H1 (cell line): ENCODE results near the gene FMNL2. TPM values are rescaled to one million over a fixed set of nuclear protein-coding genes. Genes with fewer than 3 reads are reported as not detected.

ENCODE experiments used
- CTCF ChIA-PET: fragments of 300-600 bp; sonication (Branson Sonifier 250); formaldehyde crosslinking; loops from one replicate; lab custom pipeline; 2021; ENCODE audit not compliant: partially characterized antibody; lab: Charles Lee
- POLR2A ChIA-PET: fragments of 300-600 bp; sonication (Branson Sonifier 250); formaldehyde crosslinking; loops from one replicate; lab custom pipeline; 2021; ENCODE audit warnings: inconsistent platforms; ENCODE audit not compliant: partially characterized antibody; lab: Charles Lee
- DNase-seq, 2 experiments: peaks; one replicate each; pipeline versions ENCODE4 v3.0.0 to v3.0.0-alpha.2; 2010 to 2022; ENCODE audit warnings: low spot score in 2 of 2, low read depth in 1 of 2, mixed read lengths in 1 of 2
- FAIRE-seq: peaks from 2 replicates; lab custom pipeline; 2011; peaks lifted over from hg19 to GRCh38; lab: Jason Lieb, UNC
- H2AFZ ChIP-seq: 2 replicates; pipeline ENCODE4 v1.8.1; 2012; ENCODE audit warnings: low read length, inconsistent platforms
- H2AK5ac ChIP-seq: 2 replicates; pipeline ENCODE4 v1.6.1; 2013; ENCODE audit warnings: low read depth, low read length
- H2BK120ac ChIP-seq: replicated peaks from 2 replicates; pipeline ENCODE3; 2013; ENCODE audit warnings: low read depth, low read length, inconsistent platforms
- H2BK12ac ChIP-seq: 2 replicates; pipeline ENCODE4 v1.6.1; 2013; ENCODE audit warnings: low read depth, low read length
- H2BK15ac ChIP-seq: 2 replicates; pipeline ENCODE4 v1.6.1; 2013; ENCODE audit warnings: low read length
- H2BK20ac ChIP-seq: 2 replicates; pipeline ENCODE4 v1.6.1; 2013; ENCODE audit warnings: low read length
- H2BK5ac ChIP-seq: 2 replicates; pipeline ENCODE4 v1.6.1; 2013; ENCODE audit warnings: low read depth, low read length
- H3K14ac ChIP-seq: 2 replicates; pipeline ENCODE4 v1.6.1; 2013; ENCODE audit warnings: inconsistent platforms; ENCODE audit not compliant: insufficient read length
- H3K18ac ChIP-seq: 2 replicates; pipeline ENCODE4 v1.6.1; 2013; ENCODE audit warnings: low read length; ENCODE audit errors: extremely low read depth
- H3K23ac ChIP-seq: 2 replicates; pipeline ENCODE4 v1.6.1; 2013; ENCODE audit warnings: inconsistent platforms; ENCODE audit not compliant: insufficient read length
- H3K23me2 ChIP-seq: 2 replicates; pipeline ENCODE4 v1.6.1; 2013; ENCODE audit warnings: low read depth, low read length
- H3K27ac ChIP-seq: 2 replicates; pipeline ENCODE4 v1.6.1; 2011; ENCODE audit warnings: low read depth, low read length, inconsistent platforms
- H3K27me3 ChIP-seq, 4 experiments: replicated peaks in 1 of 4; 1 replicate in 1 of 4; 2 replicates in 3 of 4; pipeline versions ENCODE4 v1.6.1 to v1.8.1; 2011 to 2013; ENCODE audit warnings: low read length in 3 of 4, mild to moderate bottlenecking in 3 of 4, inconsistent platforms in 2 of 4, mixed read lengths in 2 of 4, moderate library complexity in 1 of 4; ENCODE audit not compliant: control insufficient read depth in 3 of 4, insufficient read depth in 3 of 4; ENCODE audit errors: extremely low read depth in 1 of 4
- H3K36me3 ChIP-seq, 4 experiments: 2 replicates each; pipeline versions ENCODE4 v1.6.1 to v1.8.1; 2011 to 2013; ENCODE audit warnings: mild to moderate bottlenecking in 4 of 4, low read length in 3 of 4, moderate library complexity in 2 of 4, control low read depth in 1 of 4, inconsistent platforms in 1 of 4; ENCODE audit not compliant: insufficient read depth in 4 of 4, control insufficient read depth in 2 of 4
- H3K4ac ChIP-seq: replicated peaks from 2 replicates; pipeline ENCODE3; 2013; ENCODE audit warnings: low read length, low read depth, mixed read lengths, inconsistent platforms; ENCODE audit not compliant: insufficient read length
- H3K4me1 ChIP-seq, 4 experiments: replicated peaks in 1 of 4; 1 replicate in 1 of 4; 2 replicates in 3 of 4; pipeline versions ENCODE4 v1.6.1 to v1.8.1; 2011 to 2013; ENCODE audit warnings: low read length in 3 of 4, inconsistent platforms in 2 of 4, mixed read lengths in 1 of 4; ENCODE audit not compliant: insufficient read depth in 4 of 4, control insufficient read depth in 3 of 4
- H3K4me2 ChIP-seq, 2 experiments: 2 replicates each; pipeline versions ENCODE4 v1.6.1 to v1.8.1; 2011 to 2013; ENCODE audit warnings: low read depth in 2 of 2, low read length in 2 of 2, control low read depth in 1 of 2, inconsistent platforms in 1 of 2, mild to moderate bottlenecking in 1 of 2; ENCODE audit not compliant: insufficient read depth in 1 of 2
- H3K4me3 ChIP-seq, 4 experiments: fragments of 200-600, 300-600 bp in 1 of 4; sonication (generic), shearing (Covaris generic), sonication (Bioruptor Twin) in 1 of 4; 2 replicates each; pipeline versions ENCODE4 v1.5.1 to v1.8.1; 2011 to 2016; ENCODE audit warnings: low read length in 4 of 4, low read depth in 3 of 4, control low read depth in 2 of 4, inconsistent platforms in 2 of 4, mild to moderate bottlenecking in 2 of 4, mixed read lengths in 1 of 4, moderate library complexity in 1 of 4; ENCODE audit not compliant: insufficient read depth in 2 of 4; ENCODE audit errors: extremely low read depth in 1 of 4
- H3K56ac ChIP-seq: replicated peaks from 2 replicates; pipeline ENCODE3; 2013; ENCODE audit warnings: low read depth, mild to moderate bottlenecking, mixed read lengths, low read length, inconsistent platforms; ENCODE audit not compliant: insufficient read length
- H3K79me1 ChIP-seq: 2 replicates; pipeline ENCODE4 v1.6.1; 2013; ENCODE audit warnings: low read depth, low read length, control low read depth
- H3K79me2 ChIP-seq, 2 experiments: 2 replicates each; pipeline versions ENCODE4 v1.6.1 to v1.8.1; 2012 to 2013; ENCODE audit warnings: low read length in 2 of 2, mild to moderate bottlenecking in 2 of 2, inconsistent platforms in 1 of 2; ENCODE audit not compliant: insufficient read depth in 2 of 2, control insufficient read depth in 1 of 2
- H3K9ac ChIP-seq, 4 experiments: replicated peaks in 1 of 4; 1 replicate in 1 of 4; 2 replicates in 3 of 4; pipeline versions ENCODE4 v1.6.1 to v1.8.1; 2011 to 2013; ENCODE audit warnings: low read depth in 3 of 4, low read length in 3 of 4, control low read depth in 2 of 4, mild to moderate bottlenecking in 2 of 4, moderate library complexity in 2 of 4, inconsistent platforms in 1 of 4; ENCODE audit errors: extremely low read depth in 1 of 4
- H3K9me3 ChIP-seq, 2 experiments: 2 replicates each; pipeline versions ENCODE4 v1.6.1 to v1.8.1; 2012 to 2013; ENCODE audit warnings: mild to moderate bottlenecking in 2 of 2, moderate library complexity in 2 of 2, control low read depth in 1 of 2, inconsistent platforms in 1 of 2, low read depth in 1 of 2, low read length in 1 of 2, mixed read lengths in 1 of 2; ENCODE audit not compliant: insufficient read depth in 2 of 2
- H4K20me1 ChIP-seq, 2 experiments: replicated peaks in 1 of 2; 2 replicates each; pipeline versions ENCODE3 to v1.8.1; 2011 to 2013; ENCODE audit warnings: inconsistent platforms in 2 of 2, low read length in 2 of 2, mild to moderate bottlenecking in 1 of 2; ENCODE audit not compliant: insufficient read depth in 2 of 2, control insufficient read depth in 1 of 2
- H4K5ac ChIP-seq: 2 replicates; pipeline ENCODE4 v1.6.1; 2013; ENCODE audit warnings: low read length, low read depth, mixed read lengths, inconsistent platforms; ENCODE audit not compliant: insufficient read length
- H4K8ac ChIP-seq: 2 replicates; pipeline ENCODE4 v1.8.0; 2013; ENCODE audit warnings: mild to moderate bottlenecking, moderate library complexity, low read length, inconsistent platforms; ENCODE audit not compliant: insufficient read depth; ENCODE audit errors: extremely low read depth
- H4K91ac ChIP-seq: replicated peaks from 2 replicates; pipeline ENCODE3; 2013; ENCODE audit warnings: low read length, mixed read lengths, inconsistent platforms; ENCODE audit not compliant: insufficient read length
- CBX8 ChIP-seq: fragments of 300-800, 300-1000 bp; sonication (generic); IDR thresholded peaks from 2 replicates; pipeline ENCODE4 v1.7.1; 2016; ENCODE audit warnings: low read depth, low read length, borderline replicate concordance
- CHD2 ChIP-seq: IDR thresholded peaks from 2 replicates; pipeline ENCODE4 v1.6.1; 2012; ENCODE audit warnings: low read length, improper control_type of control experiment
- EP300 ChIP-seq, 2 experiments: IDR thresholded peaks; 1 replicate in 1 of 2; 2 replicates in 1 of 2; pipeline ENCODE4 v1.6.1; 2011 to 2012; ENCODE audit warnings: low read depth in 2 of 2, low read length in 2 of 2, mild to moderate bottlenecking in 2 of 2, borderline replicate concordance in 1 of 2, inconsistent platforms in 1 of 2, moderate library complexity in 1 of 2
- HDAC2 ChIP-seq, 2 experiments: fragments of 300-600 bp in 1 of 2; sonication (generic) in 1 of 2; IDR thresholded peaks; 2 replicates each; pipeline ENCODE4 v1.6.1; 2011 to 2012; ENCODE audit warnings: low read depth in 2 of 2, low read length in 2 of 2, mild to moderate bottlenecking in 2 of 2, moderate library complexity in 2 of 2, borderline replicate concordance in 1 of 2, inconsistent platforms in 1 of 2
- KDM1A ChIP-seq: fragments of 200-600, 300-600 bp; sonication (generic); IDR thresholded peaks from 2 replicates; pipeline ENCODE4 v1.7.1; 2016; ENCODE audit warnings: mild to moderate bottlenecking, low read length, borderline replicate concordance
- KDM4A ChIP-seq: IDR thresholded peaks from one replicate; pipeline ENCODE4 v1.7.1; 2012; ENCODE audit warnings: low read depth, mild to moderate bottlenecking, moderate library complexity, low read length, inconsistent platforms; ENCODE audit not compliant: severe bottlenecking
- POLR2A ChIP-seq, 2 experiments: IDR thresholded peaks; 1 replicate in 1 of 2; 2 replicates in 1 of 2; pipeline ENCODE4 v1.6.1; 2011; ENCODE audit warnings: low read depth in 2 of 2, low read length in 2 of 2, mild to moderate bottlenecking in 2 of 2; ENCODE audit errors: control extremely low read depth in 1 of 2
- RAD21 ChIP-seq, 2 experiments: IDR thresholded peaks in 1 of 2; conservative IDR thresholded peaks in 1 of 2; 2 replicates each; pipeline ENCODE4 v1.6.1; 2011; ENCODE audit warnings: low read depth in 2 of 2, low read length in 2 of 2, improper control_type of control experiment in 1 of 2, inconsistent platforms in 1 of 2, mild to moderate bottlenecking in 1 of 2, moderate library complexity in 1 of 2
- RXRA ChIP-seq: IDR thresholded peaks from 2 replicates; pipeline ENCODE4 v1.6.1; 2011; ENCODE audit warnings: low read depth, mild to moderate bottlenecking, low read length, moderate library complexity; ENCODE audit not compliant: insufficient read depth
- SUZ12 ChIP-seq: fragments of 200-600 bp; sonication (generic); IDR thresholded peaks from 2 replicates; pipeline ENCODE4 v1.6.1; 2012; ENCODE audit warnings: mild to moderate bottlenecking, inconsistent platforms, low read length, moderate library complexity, mixed read lengths
- TAF7 ChIP-seq: optimal IDR thresholded peaks from 2 replicates; pipeline ENCODE3; 2011; ENCODE audit warnings: low read depth, mild to moderate bottlenecking, inconsistent platforms, low read length, moderate library complexity, borderline replicate concordance
- TBP ChIP-seq: IDR thresholded peaks from 2 replicates; pipeline ENCODE4 v1.6.1; 2011; ENCODE audit warnings: low read depth, low read length, improper control_type of control experiment
- WGBS, 2 experiments: shearing (Covaris generic) in 1 of 2; methylation state at CpG; one replicate each; pipeline versions ENCODE4 v1.1.6 to v1.1.7; 2013 to 2015; ENCODE audit warnings: low lambda C conversion rate in 2 of 2, mixed read lengths in 2 of 2, inconsistent platforms in 1 of 2, low coverage in 1 of 2, missing lambda C conversion rate in 1 of 2; ENCODE audit not compliant: insufficient replicate concordance in 2 of 2, insufficient coverage in 1 of 2, insufficient read length in 1 of 2; ENCODE audit errors: extremely low coverage in 1 of 2, missing lambda C conversion rate in 1 of 2; 5-methylcytosine and 5-hydroxymethylcytosine counted together
- polyA plus RNA-seq, 7 experiments: library from polyadenylated mRNA; depleted of rRNA in 3 of 7; stranded (reverse) in 5 of 7; unstranded in 2 of 7; fragments of >200 nt in 5 of 7; fragments of 200-250 nt in 2 of 7; gene quantifications; 1 replicate in 5 of 7; 2 replicates in 1 of 7; 4 replicates in 1 of 7; pipeline versions ENCODE4 v1.2.1 to v1.2.3, GENCODE V29; 2011 to 2013; ENCODE audit warnings: missing spikeins in 2 of 7, mixed read lengths in 2 of 7
- total RNA-seq: library from RNA; stranded (reverse); fragmentation: NEBNext Ultra II Directional; extraction: Animal tissue kit (Norgen Biotek cat#: 25700); gene quantifications from 2 replicates; pipeline ENCODE4 v1.2.1, GENCODE V29; 2021

The FMNL2 gene
- total and polyA plus RNA-seq, 2 of the 8 experiments (the other 6 are each of a cell fraction or from before 2014, with no cell fraction given) = 15.5 to 45.1 TPM

DNA sequence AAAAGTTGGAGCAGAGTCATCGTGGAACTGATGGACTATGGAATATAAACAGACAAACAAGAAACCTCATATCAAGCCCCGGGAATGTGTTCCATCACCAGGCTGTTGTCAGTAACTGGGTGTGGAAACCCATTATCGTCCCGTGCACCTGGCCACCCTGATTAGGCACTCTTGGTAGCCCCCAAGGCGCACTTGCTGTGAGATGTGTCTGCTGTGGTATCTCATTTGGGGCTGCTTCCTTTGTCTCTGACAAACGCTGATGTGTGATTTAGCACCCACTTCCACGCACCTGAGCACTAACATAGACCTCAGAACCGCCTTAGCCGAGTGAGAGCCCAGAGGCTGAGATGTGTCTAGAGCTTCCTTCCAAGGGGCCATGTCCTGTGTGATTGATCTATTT, 286.0 kb downstream of the FMNL2 start:
- POLR2A ChIA-PET = no interaction called here
- H3K9me3 ChIP-seq = no peaks in the 10 kb centered on the region
- H4K8ac ChIP-seq = no peak overlapping the region
- peaks cover 6 to 45% (median 35%) of the 10 kb centered on the region in 4 experiments for H3K36me3 ChIP-seq
- H2AK5ac ChIP-seq = no peak overlapping the region
- no peak overlapping the region for H3K18ac ChIP-seq
- H2BK120ac ChIP-seq = no peak overlapping the region
- no peaks in the 10 kb centered on the region for H3K27me3 ChIP-seq
- 92% methylated on average over 9 of the region's 9 CpGs; no CpG with 5 or more reads in 1 of the 2 experiments for WGBS, 2 experiments
- DNase-seq (no peak), FAIRE-seq (no peak)
- no peak overlapping the region for H2BK5ac ChIP-seq
- H3K4ac ChIP-seq = no peak overlapping the region
- no peaks in the 10 kb centered on the region for H3K23me2 ChIP-seq
- H4K5ac ChIP-seq = no peak overlapping the region
- no peaks in the 10 kb centered on the region for H4K20me1 ChIP-seq
- H4K91ac ChIP-seq = no peak overlapping the region
- no peak overlapping the region for H3K9ac ChIP-seq
- no peak overlapping the region for H3K4me2 ChIP-seq
- no peaks in the 10 kb centered on the region for H3K79me2 ChIP-seq
- no peak overlapping the region for H2BK20ac ChIP-seq
- no peak overlapping the region for H2BK12ac ChIP-seq
- H3K14ac ChIP-seq = no peak overlapping the region
- H3K27ac ChIP-seq = no peak overlapping the region
- no peaks in the 10 kb centered on the region for H3K79me1 ChIP-seq
- no peak overlapping the region for H2AFZ ChIP-seq
- no peak overlapping the region for H2BK15ac ChIP-seq
- H3K4me3 ChIP-seq = no peak overlapping the region
- H3K23ac ChIP-seq = no peak overlapping the region
- CTCF ChIA-PET = interaction anchor here (0.8 to 2.1 kb wide), 3 partner anchors 15 to 595 kb away, joined by 3 to 6 read pairs (median 5); no protein-coding TSS in a partner anchor
- H3K4me1 ChIP-seq = no peaks in the 10 kb centered on the region
- H3K56ac ChIP-seq = no peak overlapping the region
- no peak for TF ChIP-seq RAD21 (IDR thresholded peaks at IDR 0.05 in 1 of 2, conservative IDR thresholded peaks at IDR 0.05 in 1 of 2; ENCODE audit: low read depth in 2 of 2, low read length in 2 of 2)
- TF ChIP-seq CHD2 = no peak
- no peak for TF ChIP-seq SUZ12
- no peak for TF ChIP-seq RXRA
- no peak for TF ChIP-seq TAF7
- TF ChIP-seq CBX8 = no peak
- no peak for TF ChIP-seq TBP
- no peak for TF ChIP-seq KDM4A
- TF ChIP-seq EP300 (IDR thresholded peaks at IDR 0.05; ENCODE audit: borderline replicate concordance in 1 of 2, low read depth in 2 of 2, low read length in 2 of 2) = no peak
- no peak for TF ChIP-seq HDAC2 (IDR thresholded peaks at IDR 0.05; ENCODE audit: borderline replicate concordance in 1 of 2, low read depth in 2 of 2, low read length in 2 of 2)
- TF ChIP-seq KDM1A = no peak
- no peak for TF ChIP-seq POLR2A (IDR thresholded peaks at IDR 0.05; ENCODE audit: control extremely low read depth in 1 of 2, low read depth in 2 of 2, low read length in 2 of 2)
